IPS-15b (cell line): ENCODE results near the gene NPTX2.

Experiments
- H3K27me3 ChIP-seq: one replicate; pipeline ENCODE4 v1.6.1; 2013; ENCODE audit warnings: low read length; ENCODE audit not compliant: control insufficient read depth, insufficient read depth
- H3K36me3 ChIP-seq: one replicate; pipeline ENCODE4 v1.6.1; 2013; ENCODE audit warnings: low read length; ENCODE audit not compliant: control insufficient read depth, insufficient read depth
- H3K4me1 ChIP-seq: one replicate; pipeline ENCODE4 v1.6.1; 2013; ENCODE audit warnings: mild to moderate bottlenecking, low read length; ENCODE audit not compliant: control insufficient read depth, insufficient read depth
- H3K4me3 ChIP-seq: one replicate; pipeline ENCODE4 v1.5.1; 2013; ENCODE audit warnings: low read depth, low read length
- H3K9ac ChIP-seq: one replicate; pipeline ENCODE4 v1.6.1; 2013; ENCODE audit warnings: low read depth, mild to moderate bottlenecking, low read length
- H3K9me3 ChIP-seq: one replicate; pipeline ENCODE4 v1.6.1; 2013; ENCODE audit warnings: mild to moderate bottlenecking, low read length; ENCODE audit not compliant: control insufficient read depth, insufficient read depth

NPTX2 gene

DNA sequence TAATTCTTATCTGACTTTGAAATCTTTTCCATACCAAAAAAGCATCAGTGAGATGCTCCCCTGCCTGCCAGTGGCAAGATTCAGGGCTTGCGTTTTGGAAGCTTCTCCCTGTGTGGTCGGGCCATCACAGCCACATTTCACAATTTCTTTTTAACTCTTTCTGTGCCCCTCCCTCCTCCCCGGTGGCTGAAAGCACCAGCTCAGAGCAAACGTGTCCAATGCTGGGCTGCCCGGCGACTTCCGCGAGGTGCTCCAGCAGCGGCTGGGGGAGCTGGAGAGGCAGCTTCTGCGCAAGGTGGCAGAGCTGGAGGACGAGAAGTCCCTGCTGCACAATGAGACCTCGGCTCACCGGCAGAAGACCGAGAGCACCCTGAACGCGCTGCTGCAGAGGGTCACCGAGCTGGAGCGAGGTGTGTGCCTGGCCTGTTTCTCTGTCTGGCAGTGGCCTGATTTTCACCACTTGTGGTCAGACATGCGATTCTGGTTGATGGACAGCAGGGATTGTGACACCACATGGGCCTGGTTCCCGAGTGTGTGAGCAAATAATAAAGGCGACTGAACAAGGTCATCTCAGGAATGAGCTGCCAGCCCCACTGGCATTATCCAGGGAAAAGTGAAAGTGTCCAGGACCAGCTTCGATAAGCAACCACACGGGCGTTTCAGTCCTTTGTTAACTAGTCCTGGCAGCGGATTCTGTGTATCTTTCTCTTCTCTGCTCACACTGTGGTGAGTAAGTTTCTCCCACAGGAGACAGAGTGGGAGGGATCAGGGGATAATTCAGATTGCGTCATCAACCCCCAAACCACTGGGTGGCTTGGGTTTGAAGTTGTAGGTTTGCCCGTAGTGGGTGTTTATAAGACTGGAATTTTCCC, 2.6 kb downstream of the NPTX2 start:
- H3K36me3 ChIP-seq: peaks cover 6% of the 10 kb centered on the region
- H3K27me3 ChIP-seq: peaks cover 53% of the 10 kb centered on the region
- peak overlapping the region; percentile 41 for H3K4me3 ChIP-seq
- H3K9ac ChIP-seq: no peak overlapping the region
- peaks cover 16% of the 10 kb centered on the region for H3K4me1 ChIP-seq
- no peaks in the 10 kb centered on the region for H3K9me3 ChIP-seq

- H3K4me1 ChIP-seq: peaks cover 16% of the 10 kb centered on the region
- H3K9ac ChIP-seq: no peak overlapping the region
- no peaks in the 10 kb centered on the region for H3K9me3 ChIP-seq
- peaks cover 34% of the 10 kb centered on the region for H3K27me3 ChIP-seq
- H3K36me3 ChIP-seq: peaks cover 12% of the 10 kb centered on the region
- H3K4me3 ChIP-seq: no peak overlapping the region
Observed at GRCh38 chr7:98621573-98622482, 4.7 kb downstream of the NPTX2 start.

DNA sequence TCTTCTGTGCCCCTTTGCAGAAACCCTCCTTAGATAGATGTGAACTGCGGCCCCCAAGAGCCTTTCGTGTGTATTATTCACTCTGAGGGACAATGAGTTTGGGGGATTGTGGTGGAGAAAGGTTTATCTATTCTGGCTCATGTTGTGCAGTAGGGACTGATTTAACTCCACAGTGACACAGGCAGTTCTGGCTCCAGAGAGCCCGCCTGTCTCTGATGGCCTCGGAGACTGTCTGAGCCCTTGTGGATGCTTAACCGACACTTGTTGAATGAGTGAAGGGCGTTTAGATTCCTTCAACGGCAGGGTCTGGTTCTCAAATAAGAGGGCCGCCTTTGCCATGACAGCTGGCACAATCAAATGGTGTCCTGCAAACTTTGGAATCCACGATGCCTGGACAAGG, 5.8 kb downstream of the NPTX2 start:
- peaks cover 30% of the 10 kb centered on the region for H3K27me3 ChIP-seq
- H3K9me3 ChIP-seq: no peaks in the 10 kb centered on the region
- H3K36me3 ChIP-seq: peaks cover 16% of the 10 kb centered on the region
- H3K4me3 ChIP-seq: no peak overlapping the region
- no peak overlapping the region for H3K9ac ChIP-seq
- peaks cover 16% of the 10 kb centered on the region for H3K4me1 ChIP-seq

GRCh38 chr7:98624846-98625420, 7.8 kb downstream of the NPTX2 start:
- Histone ChIP-seq H3K9ac (no peak overlapping the region), H3K9me3 (no peaks in the 10 kb centered on the region), H3K4me1 (peaks cover 11% of the 10 kb centered on the region), H3K4me3 (no peak overlapping the region), H3K36me3 (peaks cover 16% of the 10 kb centered on the region), H3K27me3 (peaks cover 13% of the 10 kb centered on the region)

DNA sequence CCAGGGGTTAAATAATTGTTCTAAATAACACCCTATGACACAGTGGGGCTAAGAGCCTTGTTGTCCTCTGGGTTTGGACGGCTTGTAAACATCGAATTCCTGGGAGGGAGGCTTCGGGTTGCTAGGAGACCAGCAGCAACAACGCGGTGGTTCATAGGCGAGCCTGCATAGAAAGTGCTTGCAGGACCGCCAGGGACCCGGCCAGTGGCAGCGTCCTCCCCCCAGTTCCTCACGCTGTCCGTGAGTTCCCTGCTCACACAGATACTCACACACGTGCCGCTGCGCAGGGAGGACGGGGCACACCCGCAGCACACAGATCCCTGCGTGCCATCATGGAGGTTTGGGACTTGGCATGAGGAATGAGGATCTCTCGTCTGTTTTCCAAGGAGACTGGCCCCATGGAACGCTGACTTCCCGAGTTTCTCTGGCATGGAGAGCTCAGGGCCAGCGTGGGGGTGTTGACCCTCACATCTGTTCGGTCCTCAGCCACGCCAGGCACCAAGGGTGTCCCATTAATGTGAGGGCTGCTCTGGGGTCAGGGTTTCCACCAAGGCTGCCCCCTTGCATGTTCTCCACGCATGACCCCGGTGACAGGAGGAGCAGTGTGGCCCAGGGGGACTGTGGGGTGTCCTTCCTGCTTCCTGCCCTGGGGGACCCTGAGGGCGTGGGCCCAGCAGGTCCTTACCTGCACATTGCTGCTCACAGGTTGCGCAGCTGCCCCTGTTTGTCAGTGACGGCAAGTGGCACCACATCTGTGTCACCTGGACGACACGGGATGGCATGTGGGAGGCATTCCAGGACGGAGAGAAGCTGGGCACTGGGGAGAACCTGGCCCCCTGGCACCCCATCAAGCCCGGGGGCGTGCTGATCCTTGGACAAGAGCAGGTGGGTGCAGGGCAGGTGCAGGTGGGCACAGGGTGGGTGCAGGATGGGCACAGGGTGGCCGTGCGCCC, 9.7 kb downstream of the NPTX2 start:
- H3K4me1 ChIP-seq: peaks cover 9% of the 10 kb centered on the region
- peaks cover 13% of the 10 kb centered on the region for H3K36me3 ChIP-seq

GRCh38 chr7:98627413-98627790, 10.3 kb downstream of the NPTX2 start:
- H3K4me3 ChIP-seq: no peak overlapping the region
- H3K36me3 ChIP-seq: peaks cover 13% of the 10 kb centered on the region
- no peaks in the 10 kb centered on the region for H3K9me3 ChIP-seq
- peaks cover 7% of the 10 kb centered on the region for H3K4me1 ChIP-seq
- H3K27me3 ChIP-seq: no peaks in the 10 kb centered on the region
- no peak overlapping the region for H3K9ac ChIP-seq

More for the DNA sequence above, 9.7 kb downstream of the NPTX2 start:
- H3K27me3 ChIP-seq: no peaks in the 10 kb centered on the region
- no peak overlapping the region for H3K9ac ChIP-seq
- no peak overlapping the region for H3K4me3 ChIP-seq
- no peaks in the 10 kb centered on the region for H3K9me3 ChIP-seq

GRCh38 chr7:98628418-98628817, 11.3 kb downstream of the NPTX2 start:
- no peaks in the 10 kb centered on the region for H3K27me3 ChIP-seq
- H3K9ac ChIP-seq: no peak overlapping the region
- H3K4me1 ChIP-seq: peaks cover 7% of the 10 kb centered on the region
- H3K4me3 ChIP-seq: no peak overlapping the region
- peaks cover 13% of the 10 kb centered on the region for H3K36me3 ChIP-seq
- H3K9me3 ChIP-seq: no peaks in the 10 kb centered on the region

GRCh38 chr7:98629001-98629431, 11.9 kb downstream of the NPTX2 start:
- Histone ChIP-seq H3K9me3 (no peaks in the 10 kb centered on the region), H3K36me3 (peaks cover 13% of the 10 kb centered on the region), H3K9ac (no peak overlapping the region), H3K27me3 (no peaks in the 10 kb centered on the region), H3K4me1 (peaks cover 7% of the 10 kb centered on the region), H3K4me3 (no peak overlapping the region)

- Histone ChIP-seq H3K36me3 (peaks cover 6% of the 10 kb centered on the region), H3K27me3 (no peaks in the 10 kb centered on the region), H3K9me3 (no peaks in the 10 kb centered on the region), H3K4me3 (no peak overlapping the region), H3K9ac (no peak overlapping the region), H3K4me1 (peaks cover 7% of the 10 kb centered on the region)
Observed at GRCh38 chr7:98630149-98630548, 13.1 kb downstream of the NPTX2 start.

DNA sequence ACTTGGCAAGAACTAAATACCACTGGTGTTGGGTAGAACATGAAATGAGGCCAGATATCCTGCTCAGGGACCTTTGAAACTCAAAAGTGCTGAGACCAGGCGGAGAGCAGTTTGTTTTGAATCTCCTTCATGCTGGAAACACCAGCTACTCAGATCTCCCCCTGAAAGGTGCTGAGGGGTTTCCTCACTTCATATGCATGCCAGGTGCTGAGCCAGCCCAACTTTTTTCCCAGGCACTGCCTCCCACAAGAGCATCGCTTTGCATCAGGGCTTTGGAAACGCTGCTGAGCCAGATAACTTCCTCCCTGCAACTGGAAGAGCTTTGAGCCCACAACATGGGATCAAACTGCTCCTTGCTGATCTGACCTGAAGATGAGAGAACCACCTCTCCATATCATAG, 13.7 kb downstream of the NPTX2 start:
- Histone ChIP-seq H3K4me1 (peaks cover 7% of the 10 kb centered on the region), H3K4me3 (no peak overlapping the region), H3K36me3 (peaks cover 5% of the 10 kb centered on the region), H3K9ac (no peak overlapping the region), H3K9me3 (no peaks in the 10 kb centered on the region), H3K27me3 (no peaks in the 10 kb centered on the region)

DNA sequence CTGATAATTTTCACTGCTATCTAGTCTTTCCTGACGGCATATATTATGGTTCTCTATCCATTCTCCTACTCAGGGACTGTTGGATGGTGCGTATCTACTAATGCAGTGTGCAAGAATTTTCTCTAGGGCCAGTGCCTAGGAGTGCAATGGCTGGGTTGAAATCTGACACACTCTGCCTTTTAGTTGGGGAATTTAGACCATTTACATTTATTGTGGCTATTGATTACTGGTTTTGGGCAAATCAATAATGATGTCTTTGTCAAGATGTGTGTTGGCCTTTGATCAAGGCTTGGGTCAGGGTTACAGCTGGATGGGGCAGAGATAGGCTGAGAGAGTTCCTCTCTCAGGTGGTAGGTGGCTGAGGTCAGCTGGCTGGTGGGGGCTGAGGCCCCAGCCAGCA, 21.8 kb downstream of the NPTX2 start:
- H3K4me1 ChIP-seq: no peaks in the 10 kb centered on the region
- no peaks in the 10 kb centered on the region for H3K36me3 ChIP-seq
- no peak overlapping the region for H3K4me3 ChIP-seq
- no peaks in the 10 kb centered on the region for H3K27me3 ChIP-seq
- H3K9ac ChIP-seq: no peak overlapping the region
- H3K9me3 ChIP-seq: no peaks in the 10 kb centered on the region
